Measurements from ENCODE around the gene WDR77. TPM values are rescaled to one million over a fixed set of nuclear protein-coding genes. Genes with fewer than 3 reads are reported as not detected.
A peak's percentile ranks its signal among the peaks of the same experiment; 100 is the strongest.

WDR77 gene
- total and polyA plus RNA-seq, 2 of the 13 experiments (the other 11 are each of a cell fraction or from before 2014, with no cell fraction given) = 90.6 to 108 TPM

- no peak for TF ChIP-seq MED13 (CRISPR knock-in tag; IDR thresholded peaks at IDR 0.05)
- no peak for TF ChIP-seq NFKBIZ (CRISPR knock-in tag; IDR thresholded peaks at IDR 0.05)
- TF ChIP-seq ZNF441 (CRISPR knock-in tag; IDR thresholded peaks at IDR 0.05; ENCODE audit: borderline replicate concordance) = no peak
- TF ChIP-seq AHDC1 (CRISPR knock-in tag; IDR thresholded peaks at IDR 0.05; ENCODE audit: borderline replicate concordance) = no peak
- no peak for TF ChIP-seq PITX1 (CRISPR knock-in tag; IDR thresholded peaks at IDR 0.05)
- no peak for TF ChIP-seq HIC2 (CRISPR knock-in tag; IDR thresholded peaks at IDR 0.05; ENCODE audit: low read depth)
- TF ChIP-seq HOXA7 (CRISPR knock-in tag; IDR thresholded peaks at IDR 0.05) = no peak
- TF ChIP-seq CEBPG (CRISPR knock-in tag; IDR thresholded peaks at IDR 0.05) = 0 out of 2 replicates have a peak, but pooled peaks have one; percentile 49
- no peak for TF ChIP-seq EED (CRISPR knock-in tag; IDR thresholded peaks at IDR 0.05)
- TF ChIP-seq PBX3 (CRISPR knock-in tag; IDR thresholded peaks at IDR 0.05; ENCODE audit: borderline replicate concordance) = no peak
- TF ChIP-seq ZNF24 (IDR thresholded peaks at IDR 0.05) = no peak
- no peak for TF ChIP-seq POLR2A (IDR thresholded peaks at IDR 0.05; ENCODE audit: insufficient read depth in 1 of 2, low read depth in 2 of 2, low read length in 2 of 2)
- no peak for TF ChIP-seq POGZ (CRISPR knock-in tag; IDR thresholded peaks at IDR 0.05)
- TF ChIP-seq ZNF329 (CRISPR knock-in tag; IDR thresholded peaks at IDR 0.05; ENCODE audit: low read depth) = no peak
- no peak for TF ChIP-seq ZNF367 (CRISPR knock-in tag; IDR thresholded peaks at IDR 0.05; ENCODE audit: borderline replicate concordance)
- no peak for TF ChIP-seq ZNF431 (CRISPR knock-in tag; IDR thresholded peaks at IDR 0.05; ENCODE audit: borderline replicate concordance, low read depth)
- no peak for TF ChIP-seq MEF2D (CRISPR knock-in tag; IDR thresholded peaks at IDR 0.05)
- no peak for TF ChIP-seq NR2F1 (CRISPR knock-in tag; IDR thresholded peaks at IDR 0.05)
- TF ChIP-seq JARID2 (CRISPR knock-in tag; IDR thresholded peaks at IDR 0.05; ENCODE audit: insufficient replicate concordance) = no peak
- no peak for TF ChIP-seq ARHGAP35 (CRISPR knock-in tag; IDR thresholded peaks at IDR 0.05; ENCODE audit: borderline replicate concordance)
- no peak for TF ChIP-seq ZNF333 (CRISPR knock-in tag; IDR thresholded peaks at IDR 0.05; ENCODE audit: borderline replicate concordance)
- TF ChIP-seq ZNF713 (CRISPR knock-in tag; IDR thresholded peaks at IDR 0.05) = no peak
- TF ChIP-seq ZNF75D (CRISPR knock-in tag; IDR thresholded peaks at IDR 0.05; ENCODE audit: borderline replicate concordance) = no peak
These were observed 49.1 kb downstream of the WDR77 start (continued) for GRCh38 chr1:111399792-111400610.

All from HepG2 (cell line).